ENCODE measurements around the gene RPS21. TPM values are rescaled to one million over a fixed set of nuclear protein-coding genes. Genes with fewer than 3 reads are reported as not detected.

Gene RPS21
- total and polyA plus RNA-seq, 2 of the 13 experiments (the other 11 are each of a cell fraction or from before 2014, with no cell fraction given), result 2,647 to 11,063 TPM

DNA sequence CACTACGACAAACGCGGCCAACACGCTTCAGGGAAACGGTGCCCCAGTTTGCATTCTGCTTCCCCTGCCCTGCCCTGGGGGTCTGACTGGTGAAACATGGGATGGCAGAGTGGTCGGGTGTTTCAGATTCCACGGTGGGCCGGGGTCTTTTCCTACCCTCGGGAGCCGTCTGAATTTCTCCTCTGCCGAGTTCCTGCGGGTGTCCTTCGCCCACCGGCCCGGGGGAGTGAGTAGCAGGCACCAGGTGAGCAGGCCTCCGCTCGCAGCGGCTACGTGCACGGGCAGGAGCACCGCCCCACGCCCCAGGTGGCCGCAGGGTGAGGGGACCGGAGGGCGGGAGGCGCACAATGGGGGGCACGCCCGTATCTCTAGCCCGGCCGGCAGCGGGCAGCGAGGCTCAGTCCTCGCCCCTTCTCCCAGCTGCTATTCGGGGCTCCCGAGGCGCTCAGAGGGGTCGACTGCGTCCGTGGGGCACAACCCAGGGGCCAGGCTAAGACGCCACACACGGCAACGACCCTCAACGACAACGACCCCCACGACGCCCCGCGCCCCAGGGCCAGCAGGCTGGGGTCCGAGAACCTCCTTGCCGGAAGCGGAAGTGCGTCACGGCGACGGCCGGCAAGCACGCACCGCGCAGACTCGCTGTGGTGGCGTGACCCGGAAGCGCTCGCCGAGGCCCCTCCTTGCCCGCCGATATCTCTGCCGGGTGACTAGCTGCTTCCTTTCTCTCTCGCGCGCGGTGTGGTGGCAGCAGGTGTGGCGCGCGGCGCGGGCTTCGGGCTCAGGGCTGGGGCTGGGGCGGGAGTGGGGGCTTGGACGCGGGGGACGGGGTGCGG is at the start of gene RPS21 (continued):
- TF ChIP-seq, protein P1, sequence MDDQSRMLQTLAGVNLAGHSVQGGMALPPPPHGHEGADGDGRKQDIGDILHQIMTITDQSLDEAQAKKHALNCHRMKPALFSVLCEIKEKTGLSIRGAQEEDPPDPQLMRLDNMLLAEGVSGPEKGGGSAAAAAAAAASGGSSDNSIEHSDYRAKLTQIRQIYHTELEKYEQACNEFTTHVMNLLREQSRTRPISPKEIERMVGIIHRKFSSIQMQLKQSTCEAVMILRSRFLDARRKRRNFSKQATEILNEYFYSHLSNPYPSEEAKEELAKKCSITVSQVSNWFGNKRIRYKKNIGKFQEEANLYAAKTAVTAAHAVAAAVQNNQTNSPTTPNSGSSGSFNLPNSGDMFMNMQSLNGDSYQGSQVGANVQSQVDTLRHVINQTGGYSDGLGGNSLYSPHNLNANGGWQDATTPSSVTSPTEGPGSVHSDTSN (CRISPR knock-in tag; IDR thresholded peaks at IDR 0.05; ENCODE audit: borderline replicate concordance), result no peak
- TF ChIP-seq MTF2 (CRISPR knock-in tag; IDR thresholded peaks at IDR 0.05; ENCODE audit: borderline replicate concordance) (no peak), CREB1 (IDR thresholded peaks at IDR 0.05) (peak; percentile 96), CREB1 (CRISPR knock-in tag; IDR thresholded peaks at IDR 0.05) (peak; percentile 94), RFX1 (IDR thresholded peaks at IDR 0.05) (no peak), SAP130 (CRISPR knock-in tag; IDR thresholded peaks at IDR 0.05; ENCODE audit: low read depth) (peak; percentile 98), SMAD1 (CRISPR knock-in tag; IDR thresholded peaks at IDR 0.05; ENCODE audit: borderline replicate concordance, low read depth) (peak; percentile 98), MLLT10 (CRISPR knock-in tag; IDR thresholded peaks at IDR 0.05) (no peak), CHD4 (IDR thresholded peaks at IDR 0.05; ENCODE audit: borderline replicate concordance, low read length) (no peak), ZNF713 (CRISPR knock-in tag; IDR thresholded peaks at IDR 0.05) (0 out of 2 replicates have a peak, but pooled peaks have one; percentile 63), REXO4 (CRISPR knock-in tag; IDR thresholded peaks at IDR 0.05; ENCODE audit: borderline replicate concordance) (no peak), MAFF (IDR thresholded peaks at IDR 0.05; ENCODE audit: low read depth, low read length) (no peak)
- TF ChIP-seq, protein P2, sequence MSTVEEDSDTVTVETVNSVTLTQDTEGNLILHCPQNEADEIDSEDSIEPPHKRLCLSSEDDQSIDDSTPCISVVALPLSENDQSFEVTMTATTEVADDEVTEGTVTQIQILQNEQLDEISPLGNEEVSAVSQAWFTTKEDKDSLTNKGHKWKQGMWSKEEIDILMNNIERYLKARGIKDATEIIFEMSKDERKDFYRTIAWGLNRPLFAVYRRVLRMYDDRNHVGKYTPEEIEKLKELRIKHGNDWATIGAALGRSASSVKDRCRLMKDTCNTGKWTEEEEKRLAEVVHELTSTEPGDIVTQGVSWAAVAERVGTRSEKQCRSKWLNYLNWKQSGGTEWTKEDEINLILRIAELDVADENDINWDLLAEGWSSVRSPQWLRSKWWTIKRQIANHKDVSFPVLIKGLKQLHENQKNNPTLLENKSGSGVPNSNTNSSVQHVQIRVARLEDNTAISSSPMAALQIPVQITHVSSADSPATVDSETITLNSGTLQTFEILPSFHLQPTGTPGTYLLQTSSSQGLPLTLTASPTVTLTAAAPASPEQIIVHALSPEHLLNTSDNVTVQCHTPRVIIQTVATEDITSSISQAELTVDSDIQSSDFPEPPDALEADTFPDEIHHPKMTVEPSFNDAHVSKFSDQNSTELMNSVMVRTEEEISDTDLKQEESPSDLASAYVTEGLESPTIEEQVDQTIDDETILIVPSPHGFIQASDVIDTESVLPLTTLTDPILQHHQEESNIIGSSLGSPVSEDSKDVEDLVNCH (CRISPR knock-in tag; IDR thresholded peaks at IDR 0.05), result peak; percentile 79; the same call in 1 of the 2 replicates
- TF ChIP-seq, protein P3, sequence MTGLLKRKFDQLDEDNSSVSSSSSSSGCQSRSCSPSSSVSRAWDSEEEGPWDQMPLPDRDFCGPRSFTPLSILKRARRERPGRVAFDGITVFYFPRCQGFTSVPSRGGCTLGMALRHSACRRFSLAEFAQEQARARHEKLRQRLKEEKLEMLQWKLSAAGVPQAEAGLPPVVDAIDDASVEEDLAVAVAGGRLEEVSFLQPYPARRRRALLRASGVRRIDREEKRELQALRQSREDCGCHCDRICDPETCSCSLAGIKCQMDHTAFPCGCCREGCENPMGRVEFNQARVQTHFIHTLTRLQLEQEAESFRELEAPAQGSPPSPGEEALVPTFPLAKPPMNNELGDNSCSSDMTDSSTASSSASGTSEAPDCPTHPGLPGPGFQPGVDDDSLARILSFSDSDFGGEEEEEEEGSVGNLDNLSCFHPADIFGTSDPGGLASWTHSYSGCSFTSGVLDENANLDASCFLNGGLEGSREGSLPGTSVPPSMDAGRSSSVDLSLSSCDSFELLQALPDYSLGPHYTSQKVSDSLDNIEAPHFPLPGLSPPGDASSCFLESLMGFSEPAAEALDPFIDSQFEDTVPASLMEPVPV (CRISPR knock-in tag; IDR thresholded peaks at IDR 0.05), result peak; percentile 84; the same call in 1 of the 2 replicates
- TF ChIP-seq, protein P4, sequence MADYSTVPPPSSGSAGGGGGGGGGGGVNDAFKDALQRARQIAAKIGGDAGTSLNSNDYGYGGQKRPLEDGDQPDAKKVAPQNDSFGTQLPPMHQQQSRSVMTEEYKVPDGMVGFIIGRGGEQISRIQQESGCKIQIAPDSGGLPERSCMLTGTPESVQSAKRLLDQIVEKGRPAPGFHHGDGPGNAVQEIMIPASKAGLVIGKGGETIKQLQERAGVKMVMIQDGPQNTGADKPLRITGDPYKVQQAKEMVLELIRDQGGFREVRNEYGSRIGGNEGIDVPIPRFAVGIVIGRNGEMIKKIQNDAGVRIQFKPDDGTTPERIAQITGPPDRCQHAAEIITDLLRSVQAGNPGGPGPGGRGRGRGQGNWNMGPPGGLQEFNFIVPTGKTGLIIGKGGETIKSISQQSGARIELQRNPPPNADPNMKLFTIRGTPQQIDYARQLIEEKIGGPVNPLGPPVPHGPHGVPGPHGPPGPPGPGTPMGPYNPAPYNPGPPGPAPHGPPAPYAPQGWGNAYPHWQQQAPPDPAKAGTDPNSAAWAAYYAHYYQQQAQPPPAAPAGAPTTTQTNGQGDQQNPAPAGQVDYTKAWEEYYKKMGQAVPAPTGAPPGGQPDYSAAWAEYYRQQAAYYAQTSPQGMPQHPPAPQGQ (CRISPR knock-in tag; IDR thresholded peaks at IDR 0.05; ENCODE audit: borderline replicate concordance), result 0 out of 2 replicates have a peak, but pooled peaks have one; percentile 61
- TF ChIP-seq, protein P5, sequence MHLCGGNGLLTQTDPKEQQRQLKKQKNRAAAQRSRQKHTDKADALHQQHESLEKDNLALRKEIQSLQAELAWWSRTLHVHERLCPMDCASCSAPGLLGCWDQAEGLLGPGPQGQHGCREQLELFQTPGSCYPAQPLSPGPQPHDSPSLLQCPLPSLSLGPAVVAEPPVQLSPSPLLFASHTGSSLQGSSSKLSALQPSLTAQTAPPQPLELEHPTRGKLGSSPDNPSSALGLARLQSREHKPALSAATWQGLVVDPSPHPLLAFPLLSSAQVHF (CRISPR knock-in tag; IDR thresholded peaks at IDR 0.05), result peak; percentile 88

Data from HepG2 (cell line).